ENCODE data around the gene OTUD3.

The OTUD3 gene

GRCh38 chr1:19860418-19860817 lies 21.8 kb upstream of the OTUD3 start:
- in situ Hi-C loops (cut with MboI; ENCODE audit: low pct_unique_long_range_greater_than_20kb, low sequenced_read_pairs, unreplicated experiment), result no loop called here
- DNase-seq (ENCODE audit: low spot score), result no peak

GRCh38 chr1:19861034-19861433 lies 21.2 kb upstream of the OTUD3 start:
- in situ Hi-C loops (cut with MboI; ENCODE audit: low pct_unique_long_range_greater_than_20kb, low sequenced_read_pairs, unreplicated experiment), result no loop called here
- DNase-seq (ENCODE audit: low spot score), result no peak
- no peak for TF ChIP-seq CTCF (IDR thresholded peaks at IDR 0.05; ENCODE audit: extremely low read depth, insufficient read depth, missing control alignments)

More at GRCh38 chr1:19860418-19860817, 21.8 kb upstream of the OTUD3 start:
- TF ChIP-seq CTCF (IDR thresholded peaks at IDR 0.05; ENCODE audit: extremely low read depth, insufficient read depth, missing control alignments), result no peak

- no peak for DNase-seq (ENCODE audit: low spot score)
- in situ Hi-C loops (cut with MboI; ENCODE audit: low pct_unique_long_range_greater_than_20kb, low sequenced_read_pairs, unreplicated experiment), result no loop called here
- no peak for TF ChIP-seq CTCF (IDR thresholded peaks at IDR 0.05; ENCODE audit: extremely low read depth, insufficient read depth, missing control alignments)
Measured at GRCh38 chr1:19861842-19862530, 20.2 kb upstream of the OTUD3 start.

GRCh38 chr1:19862944-19863343 lies 19.3 kb upstream of the OTUD3 start:
- TF ChIP-seq CTCF (IDR thresholded peaks at IDR 0.05; ENCODE audit: extremely low read depth, insufficient read depth, missing control alignments), result no peak
- DNase-seq (ENCODE audit: low spot score), result no peak
- in situ Hi-C loops (cut with MboI; ENCODE audit: low pct_unique_long_range_greater_than_20kb, low sequenced_read_pairs, unreplicated experiment), result no loop called here

GRCh38 chr1:19864570-19865160 lies 17.5 kb upstream of the OTUD3 start:
- in situ Hi-C loops (cut with MboI; ENCODE audit: low pct_unique_long_range_greater_than_20kb, low sequenced_read_pairs, unreplicated experiment), result no loop called here
- no peak for TF ChIP-seq CTCF (IDR thresholded peaks at IDR 0.05; ENCODE audit: extremely low read depth, insufficient read depth, missing control alignments)
- DNase-seq (ENCODE audit: low spot score), result no peak

GRCh38 chr1:19866029-19866428 lies 16.2 kb upstream of the OTUD3 start:
- TF ChIP-seq CTCF (IDR thresholded peaks at IDR 0.05; ENCODE audit: extremely low read depth, insufficient read depth, missing control alignments), result no peak
- no peak for DNase-seq (ENCODE audit: low spot score)
- in situ Hi-C loops (cut with MboI; ENCODE audit: low pct_unique_long_range_greater_than_20kb, low sequenced_read_pairs, unreplicated experiment), result no loop called here
